GM18867 (cell line): ENCODE measurements around the gene SPDYA.
"Not testable (repeated sequence)": the region's sequence is repeated elsewhere in the genome, so short reads cannot be mapped to it uniquely, and the experiment has no call there.

ENCODE experiments used
- ATAC-seq: cut with Tn5 transposase; IDR thresholded peaks from one replicate; pipeline ENCODE4 v1.9.1; 2021; ENCODE audit warnings: mild to moderate bottlenecking, moderate library complexity; ENCODE audit not compliant: unreplicated experiment

Gene SPDYA

DNA sequence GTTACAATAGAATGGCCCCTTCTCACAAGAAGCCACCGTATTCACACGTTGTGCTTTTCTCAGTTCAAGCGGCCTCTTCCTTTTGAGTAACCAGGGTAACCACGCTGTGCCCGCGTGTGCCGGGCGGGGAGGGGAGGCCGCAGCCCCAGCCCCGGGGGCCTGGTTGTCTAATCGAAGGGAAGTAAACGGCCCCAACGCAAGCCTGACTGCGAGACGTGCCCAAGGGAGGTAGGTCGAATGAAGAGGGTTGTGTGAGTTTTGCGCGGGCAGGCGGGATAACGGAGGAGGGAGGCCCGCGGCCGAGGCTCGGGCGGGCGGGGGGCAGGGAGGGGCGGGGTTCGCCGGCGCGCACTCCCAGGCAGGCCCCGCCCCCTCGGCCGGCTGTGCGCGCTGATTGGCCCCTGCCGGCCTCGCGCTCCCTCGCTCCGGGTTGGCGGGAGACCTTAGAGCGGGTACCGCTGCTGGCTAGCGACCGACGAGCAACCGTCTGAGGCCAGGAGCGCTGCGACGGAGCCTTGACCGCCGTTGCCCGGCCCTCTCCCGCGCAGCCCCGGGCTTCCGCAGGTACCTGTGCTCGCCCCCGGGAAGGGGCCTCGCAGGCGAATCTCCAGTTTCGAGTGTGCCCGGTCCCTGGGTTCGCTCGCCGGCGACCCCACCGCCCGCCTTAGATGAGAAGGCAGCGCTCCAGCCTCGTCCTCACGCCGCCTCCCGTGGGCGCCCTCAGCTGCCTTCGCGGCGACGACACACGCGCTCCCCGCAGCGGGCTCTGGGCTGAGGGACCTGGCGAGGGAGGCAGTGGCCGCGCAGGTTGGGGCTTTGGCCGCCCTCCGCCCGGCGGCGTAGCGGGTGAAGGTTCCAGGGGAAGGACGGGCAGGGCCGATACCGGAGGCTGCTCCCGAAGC lies at the start of gene SPDYA:
SPDYA (plus strand) TSS at position 451 of the 902 bp plus-strand sequence. CDS start 5,181 bp downstream, outside the sequence.
- ATAC-seq: peak; percentile 75

DNA sequence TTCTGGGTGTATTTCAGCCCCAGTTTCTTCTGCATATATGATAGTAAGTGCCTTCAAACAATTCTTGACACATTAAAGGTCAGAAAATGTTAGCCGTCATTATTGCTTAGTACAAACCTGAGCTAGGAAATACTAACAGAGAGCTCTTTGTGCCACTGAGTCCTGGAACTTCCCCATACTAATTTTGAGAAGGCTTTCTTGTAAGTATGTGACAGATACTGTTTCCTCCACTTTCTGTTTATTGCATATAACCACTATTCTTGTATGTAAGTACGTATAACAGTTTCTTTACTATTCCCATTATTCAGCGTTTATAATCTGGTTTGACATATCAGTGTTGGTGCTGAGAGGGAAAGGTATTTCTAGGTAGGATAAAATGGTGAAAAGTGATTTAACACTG lies 49.2 kb upstream of the SPDYA start:
- no peak for ATAC-seq

DNA sequence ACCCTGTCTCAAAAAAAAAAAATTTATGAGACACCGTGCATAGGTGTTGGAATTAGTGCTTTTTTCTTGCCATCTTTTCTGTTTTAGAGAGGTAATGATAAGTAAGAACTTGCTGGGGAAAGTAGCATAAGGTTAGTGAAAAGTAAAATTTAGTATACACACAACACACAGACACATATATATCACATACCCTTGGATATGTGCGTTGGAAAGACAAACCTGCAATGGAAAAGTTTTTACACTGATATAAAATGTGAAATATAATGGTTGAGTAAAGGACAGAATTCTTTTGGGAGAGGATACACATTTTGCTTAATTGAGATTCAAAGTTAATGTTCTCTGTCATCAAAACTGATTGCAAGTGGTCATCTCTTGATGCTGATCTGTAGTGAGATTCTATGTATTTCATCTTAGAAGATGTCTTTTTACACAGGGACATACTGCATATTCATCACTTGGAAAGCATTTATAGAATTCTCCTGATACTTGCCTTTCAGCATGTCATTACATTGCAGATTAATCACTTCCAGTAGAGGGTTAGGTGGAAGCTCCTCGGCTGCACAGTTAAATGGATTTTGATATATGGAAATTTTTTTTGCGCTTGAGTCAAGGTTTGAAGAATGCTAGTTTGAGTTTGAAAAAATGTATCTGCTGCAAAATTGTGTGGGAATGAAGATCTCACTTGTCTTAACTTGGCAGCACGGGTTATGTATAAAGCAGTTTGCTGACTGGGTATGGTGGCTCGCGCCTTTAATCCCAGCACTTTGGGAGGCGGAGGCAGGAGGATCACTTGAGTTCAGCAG lies 45.5 kb upstream of the SPDYA start:
- no peak for ATAC-seq

DNA sequence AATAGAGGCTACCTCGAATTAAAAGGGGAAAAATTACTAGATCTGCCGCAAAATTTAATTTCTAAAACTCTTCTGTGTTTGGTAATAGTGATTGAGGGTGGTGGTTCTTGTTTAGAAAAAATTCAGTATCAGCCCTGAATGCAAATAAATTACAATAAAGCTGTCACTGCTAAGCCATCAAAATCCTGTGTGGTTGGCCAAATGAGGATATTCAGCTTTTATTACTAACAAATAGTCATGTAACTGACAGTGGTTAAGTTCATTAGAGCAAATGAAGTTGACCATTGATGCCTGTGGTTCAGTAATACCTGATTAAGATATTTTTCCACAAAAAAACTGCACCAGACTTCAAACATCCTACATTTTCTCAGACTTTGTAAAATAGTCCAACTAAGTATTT lies 44.6 kb upstream of the SPDYA start:
- ATAC-seq: no peak

DNA sequence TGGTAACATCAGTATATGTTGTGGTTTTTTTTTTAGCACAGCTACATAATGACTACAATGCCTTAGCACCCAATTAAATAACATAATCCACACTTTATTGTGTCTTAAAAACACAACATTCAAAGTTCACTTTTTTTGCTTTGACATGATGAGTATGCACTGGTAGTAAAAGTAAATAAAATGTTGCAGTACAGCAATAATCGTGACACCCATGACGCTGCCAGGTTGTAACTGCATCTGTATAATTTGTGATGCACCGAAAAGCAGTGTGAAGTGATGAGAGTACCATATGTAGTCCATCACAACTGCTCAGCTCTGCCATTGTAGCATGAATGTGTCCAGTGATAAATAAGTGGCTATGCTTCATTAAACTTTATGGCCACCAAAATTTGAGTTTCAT lies 43.3 kb upstream of the SPDYA start:
- no peak for ATAC-seq

DNA sequence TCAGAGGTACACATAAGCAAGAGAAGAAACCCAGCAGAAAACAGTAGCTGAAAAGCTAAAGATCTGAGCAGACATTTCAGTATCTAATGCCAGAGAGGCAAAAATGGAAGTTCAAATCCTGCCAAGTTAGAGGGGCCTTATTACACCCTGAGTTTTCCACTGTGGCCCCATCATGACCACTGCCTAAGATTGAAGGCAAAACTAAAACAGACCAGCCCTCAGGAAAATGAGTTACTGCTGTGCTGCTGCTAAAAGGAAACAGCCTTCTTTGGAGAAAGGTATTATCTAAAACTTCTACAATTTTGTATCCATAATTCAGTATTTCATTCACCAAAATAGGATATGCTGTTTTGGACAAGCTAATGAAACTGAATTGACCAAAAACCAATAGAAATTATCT lies 42.2 kb upstream of the SPDYA start:
- ATAC-seq: no peak

DNA sequence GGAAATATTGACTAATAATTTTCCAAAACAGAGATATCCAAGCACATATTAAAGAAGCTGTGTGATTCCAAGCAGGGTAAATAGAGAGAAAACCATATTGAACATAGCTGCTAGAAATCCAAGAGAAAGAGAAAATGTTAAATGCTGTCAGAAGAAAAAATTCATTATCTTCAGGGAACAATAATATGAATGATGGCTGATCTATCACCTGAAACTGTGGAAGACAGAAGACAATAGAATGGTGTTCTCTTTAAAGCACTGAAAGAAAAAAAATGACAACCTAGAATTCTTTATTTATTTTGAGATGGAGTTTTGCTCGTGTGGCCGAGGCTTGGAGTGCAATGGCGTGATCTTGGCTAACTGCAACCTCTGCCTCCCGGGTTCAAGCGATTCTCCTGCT lies 41.7 kb upstream of the SPDYA start:
- ATAC-seq: no peak

DNA sequence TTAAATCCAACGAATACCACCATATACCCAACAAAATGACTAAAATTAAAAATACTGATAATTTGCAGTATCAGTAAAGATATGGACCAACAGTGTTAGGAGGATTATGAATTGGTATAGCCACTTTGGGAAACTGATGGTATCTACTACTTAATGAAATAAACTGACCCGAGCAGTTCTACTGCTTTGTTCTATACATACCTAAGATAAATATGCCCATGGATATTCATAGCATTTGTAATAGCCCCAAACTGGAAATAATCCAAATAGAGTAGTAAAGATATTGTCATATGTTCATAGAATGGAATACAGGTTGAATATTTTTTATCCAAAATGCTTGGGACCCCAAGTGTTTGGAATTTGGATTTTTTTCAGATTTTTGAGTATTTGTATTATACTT lies 38.3 kb upstream of the SPDYA start:
- ATAC-seq: no peak

DNA sequence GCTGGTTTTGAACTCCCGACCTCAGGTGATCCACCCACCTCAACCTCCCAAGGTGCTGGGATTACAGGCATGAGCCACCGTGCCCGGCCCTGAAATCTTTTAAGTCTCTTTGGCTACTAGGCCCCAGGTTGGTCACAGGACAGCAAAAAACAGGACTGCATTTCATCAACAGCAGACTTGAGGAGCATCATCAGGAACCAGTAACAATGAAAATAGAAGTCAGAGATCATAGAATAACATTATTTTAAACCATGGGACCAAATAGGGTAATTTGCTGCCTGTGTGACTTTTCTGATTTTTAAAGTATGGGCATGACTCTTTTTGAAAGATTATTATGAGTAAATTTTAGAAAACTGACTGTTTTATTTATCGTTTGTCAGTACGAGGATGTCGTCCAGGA lies 34.2 kb upstream of the SPDYA start:
- no peak for ATAC-seq

DNA sequence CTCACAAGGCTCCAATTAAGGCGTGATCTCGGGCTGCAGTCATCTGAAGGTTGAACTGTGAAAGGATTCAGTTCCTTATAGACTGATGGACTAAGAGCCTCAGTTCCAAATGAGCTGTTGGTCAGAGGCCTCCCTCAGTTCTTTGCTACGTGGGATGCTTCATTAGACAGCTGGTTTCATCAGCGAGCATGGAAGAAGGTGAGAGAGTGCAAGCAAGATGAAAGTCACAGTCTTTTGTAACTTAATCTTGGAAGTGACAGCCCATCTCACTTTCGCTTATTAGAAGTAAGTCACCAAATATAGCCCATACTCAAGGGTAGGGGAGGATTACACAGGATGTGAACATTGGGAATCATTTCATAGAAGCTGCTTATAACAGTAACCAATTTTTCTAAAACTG lies 32.2 kb upstream of the SPDYA start:
- ATAC-seq: no peak

DNA sequence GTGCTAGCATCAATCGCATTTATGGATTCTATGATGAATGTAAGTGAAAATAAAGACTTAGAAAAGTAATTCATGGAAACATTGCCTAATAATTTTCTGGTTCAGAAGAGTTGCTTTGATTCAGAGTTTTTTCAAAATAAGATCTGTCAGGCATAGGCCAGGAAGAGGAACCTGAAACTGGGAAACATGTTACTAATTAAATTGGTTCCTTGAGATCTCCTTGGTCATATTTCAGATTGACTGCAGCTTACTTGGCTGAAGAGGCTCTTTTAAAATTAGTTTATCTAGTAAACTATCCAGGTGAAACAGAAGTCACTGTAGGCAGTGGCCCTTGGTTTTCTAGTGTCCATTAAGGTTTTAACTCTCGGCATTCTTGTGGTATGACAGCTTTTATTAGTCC lies 31.6 kb upstream of the SPDYA start:
- no peak for ATAC-seq

DNA sequence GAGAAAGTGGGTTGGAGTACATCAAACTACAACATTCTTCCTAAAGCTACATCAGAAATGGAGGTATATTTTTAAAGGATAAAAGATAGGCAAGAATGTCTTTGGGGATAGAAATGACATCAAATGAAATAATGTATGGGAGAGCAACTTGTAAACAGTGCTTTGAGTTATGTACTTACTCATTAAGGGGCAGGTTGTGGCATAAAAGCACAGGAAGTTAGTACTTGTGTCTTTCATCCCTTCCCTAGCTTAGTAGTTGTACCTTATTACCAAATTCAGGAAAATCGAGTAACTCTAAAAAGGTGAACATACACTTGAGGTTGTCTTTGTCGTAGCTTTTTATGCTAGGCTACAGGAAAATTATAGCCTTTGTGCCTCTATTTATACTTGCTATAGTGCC lies 30.1 kb upstream of the SPDYA start:
- ATAC-seq: no peak

DNA sequence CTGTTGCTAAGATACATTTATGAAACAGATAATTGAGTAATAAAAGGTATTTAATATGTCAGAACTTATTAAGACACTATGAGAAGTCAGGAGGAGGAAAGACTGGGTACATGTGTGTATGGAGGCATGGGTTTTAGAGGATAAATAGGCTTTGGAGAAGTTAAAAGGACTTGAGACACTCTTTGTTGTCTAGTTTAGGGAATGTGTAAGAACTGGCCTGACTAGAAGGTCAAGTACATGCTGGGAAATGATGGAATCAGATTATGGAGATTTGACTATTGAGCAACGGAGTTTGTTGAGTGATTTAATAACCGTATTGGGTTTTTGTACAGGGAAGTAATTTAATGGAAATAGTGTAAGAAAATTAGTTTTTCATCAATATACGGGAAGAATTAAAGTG lies 28.2 kb upstream of the SPDYA start:
- no peak for ATAC-seq

DNA sequence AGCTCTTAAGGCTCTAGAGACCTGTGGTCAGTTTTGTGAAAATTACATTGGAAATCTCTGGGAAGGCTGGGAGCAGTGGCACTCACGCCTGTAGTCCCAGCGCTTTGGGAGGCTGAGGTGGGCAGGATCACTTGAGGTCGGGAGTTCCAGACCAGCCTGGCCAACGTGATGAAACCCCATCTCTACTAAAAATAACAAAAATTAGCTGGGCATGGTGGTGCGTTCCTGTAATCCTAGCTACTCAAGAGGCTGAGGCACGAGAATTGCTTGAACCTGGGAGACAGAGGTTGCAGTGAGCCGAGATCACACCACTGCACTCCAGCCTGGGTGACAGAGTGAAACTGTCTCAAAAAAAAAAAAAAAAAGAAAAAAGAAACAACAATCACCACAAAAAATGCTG lies 26.1 kb upstream of the SPDYA start:
- not testable (repeated sequence) for ATAC-seq

DNA sequence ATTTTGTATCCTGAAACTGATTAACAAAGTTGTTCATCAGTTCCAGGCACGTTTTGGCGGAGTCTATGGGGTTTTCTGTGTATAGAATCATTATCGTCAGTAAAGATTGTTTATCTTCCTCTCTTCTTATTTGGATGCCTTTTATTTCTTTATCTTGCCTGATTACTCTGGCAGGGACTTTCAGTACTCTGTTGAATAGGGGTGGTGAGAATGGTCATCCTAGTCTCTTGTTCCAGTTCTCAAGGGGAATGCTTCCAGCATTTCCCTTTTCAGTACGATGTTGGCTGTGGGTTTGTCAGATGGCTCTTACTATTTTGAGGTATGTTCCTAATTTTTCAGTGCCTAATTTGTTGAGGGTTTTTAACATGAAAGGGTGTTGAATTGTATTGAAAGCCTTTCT lies 14.0 kb upstream of the SPDYA start:
- no peak for ATAC-seq

DNA sequence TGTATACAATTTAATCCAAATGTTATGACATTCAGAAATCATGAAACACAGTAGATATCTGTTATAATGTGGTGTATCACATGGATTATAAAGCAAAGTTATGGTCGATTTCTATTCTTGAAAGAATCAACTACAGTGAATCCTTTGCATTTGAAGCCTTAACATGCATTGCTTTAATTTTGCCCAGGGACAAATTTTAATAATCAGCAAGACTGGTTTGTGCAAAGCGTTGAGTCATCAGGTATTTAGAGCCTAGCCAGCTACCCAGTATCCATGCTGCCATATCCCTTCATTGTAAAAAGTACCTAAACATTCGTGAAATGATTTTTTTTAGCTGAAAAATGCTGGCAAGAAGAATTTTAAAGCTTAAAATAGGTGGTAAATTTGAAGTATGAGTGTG lies 8.9 kb upstream of the SPDYA start:
- ATAC-seq: no peak

DNA sequence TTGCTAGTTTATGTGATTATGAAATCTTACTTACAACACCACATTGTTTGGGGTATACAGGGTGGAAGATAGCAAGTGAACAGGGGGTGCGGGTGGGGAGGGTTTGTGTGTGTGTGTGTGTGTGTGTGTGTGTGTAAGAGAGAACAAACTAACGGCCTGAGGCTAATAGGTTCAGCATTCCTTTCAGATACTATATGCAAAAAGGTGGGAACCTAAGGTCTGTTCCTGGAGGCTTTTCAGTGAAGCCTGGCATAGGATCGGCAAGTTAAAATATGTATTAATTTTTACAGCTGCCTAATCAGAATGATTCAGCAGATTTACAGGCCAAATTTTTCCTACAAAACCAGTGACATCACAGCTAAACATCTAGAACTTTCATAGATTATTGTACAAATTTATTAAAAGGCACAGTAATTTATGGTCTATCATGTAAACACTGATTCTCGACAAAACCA lies 7.6 kb upstream of the SPDYA start:
- ATAC-seq: no peak

DNA sequence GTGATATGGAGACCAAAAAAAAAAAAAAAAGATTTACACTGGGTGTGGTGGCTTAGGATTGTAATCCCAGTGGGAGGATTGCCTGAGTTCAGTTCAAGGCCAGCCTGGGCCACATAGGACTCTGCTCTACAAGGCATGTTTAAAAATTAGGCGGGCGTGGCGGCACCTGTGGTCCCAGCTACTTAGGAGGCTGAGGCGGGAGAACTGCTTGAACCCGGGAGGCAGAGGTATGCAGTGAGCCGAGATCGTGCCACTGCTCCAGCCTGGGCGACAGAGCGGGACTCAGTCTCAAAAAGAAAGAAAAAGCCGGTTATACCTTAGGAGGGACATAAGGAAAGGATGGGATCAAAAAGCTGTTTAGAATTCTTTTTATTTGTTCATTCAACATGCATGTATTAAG lies 707 bp upstream of the SPDYA start:
- no peak for ATAC-seq

DNA sequence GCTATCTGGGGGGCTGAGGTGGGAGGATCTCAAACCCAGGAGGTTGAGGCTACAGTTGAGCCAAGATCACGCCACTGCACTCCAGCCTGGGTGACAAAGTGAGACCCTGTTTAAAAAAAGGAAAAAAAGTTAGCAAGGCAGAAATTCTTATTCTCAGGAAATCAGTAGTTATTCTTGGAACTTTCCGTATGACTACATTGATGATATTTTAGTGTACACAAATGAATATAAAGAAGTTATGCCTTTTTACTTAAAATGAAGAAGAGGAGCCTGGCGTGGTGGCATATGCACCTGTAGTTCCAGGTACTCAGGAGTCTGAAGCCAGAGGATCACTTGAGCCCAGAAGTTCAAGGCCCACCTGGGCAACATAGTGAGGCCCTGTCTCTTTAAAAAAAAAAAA lies 7.4 kb downstream of the SPDYA start:
- no peak for ATAC-seq

DNA sequence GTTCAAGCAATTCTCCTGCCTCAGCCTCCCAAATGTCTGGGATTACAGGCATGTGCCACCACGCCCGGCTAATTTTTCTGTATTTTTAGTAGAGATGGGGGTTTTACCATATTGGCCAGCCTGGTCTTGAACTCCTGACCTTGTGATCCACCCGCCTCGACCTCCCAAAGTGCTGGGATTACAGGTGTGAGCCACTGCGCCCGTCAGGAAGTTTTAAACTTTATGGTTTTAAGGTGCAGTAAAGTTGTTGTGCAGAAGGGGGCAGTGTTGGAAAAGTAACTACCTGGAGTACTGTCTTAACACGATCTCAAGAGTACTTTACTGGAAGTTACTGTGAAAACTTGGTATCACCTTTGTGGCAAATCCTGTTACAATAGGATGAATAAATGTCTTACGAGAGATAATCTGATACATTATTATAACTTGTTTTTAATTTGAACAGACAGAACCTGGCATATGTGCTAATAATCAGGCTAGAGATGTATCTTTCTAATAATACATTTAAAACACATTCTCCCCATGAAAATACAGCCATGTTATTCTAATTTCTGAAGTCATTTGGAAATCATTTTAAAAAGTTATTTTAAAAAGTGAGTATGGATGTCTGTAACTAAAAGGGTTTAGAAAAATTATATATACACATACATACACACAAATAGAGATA lies 10.8 kb downstream of the SPDYA start:
- peak; percentile 48 for ATAC-seq

DNA sequence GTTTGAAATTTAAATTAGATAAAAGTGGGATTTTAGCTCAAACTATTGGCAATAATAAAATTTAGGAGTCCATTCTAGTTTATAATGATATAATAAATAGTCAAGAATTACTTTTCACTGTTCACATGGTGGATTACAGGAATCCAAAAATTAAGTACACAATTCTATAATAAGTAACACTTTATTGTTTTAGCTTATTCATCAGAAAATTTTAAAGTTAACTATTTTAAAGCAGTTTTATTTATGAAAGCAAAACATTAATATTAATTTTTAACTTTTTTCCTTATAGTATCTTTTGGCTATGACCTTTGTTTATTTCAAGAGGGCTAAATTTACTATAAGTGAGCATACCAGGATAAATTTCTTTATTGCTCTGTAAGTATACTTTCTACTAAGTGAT lies 11.4 kb downstream of the SPDYA start:
- no peak for ATAC-seq

DNA sequence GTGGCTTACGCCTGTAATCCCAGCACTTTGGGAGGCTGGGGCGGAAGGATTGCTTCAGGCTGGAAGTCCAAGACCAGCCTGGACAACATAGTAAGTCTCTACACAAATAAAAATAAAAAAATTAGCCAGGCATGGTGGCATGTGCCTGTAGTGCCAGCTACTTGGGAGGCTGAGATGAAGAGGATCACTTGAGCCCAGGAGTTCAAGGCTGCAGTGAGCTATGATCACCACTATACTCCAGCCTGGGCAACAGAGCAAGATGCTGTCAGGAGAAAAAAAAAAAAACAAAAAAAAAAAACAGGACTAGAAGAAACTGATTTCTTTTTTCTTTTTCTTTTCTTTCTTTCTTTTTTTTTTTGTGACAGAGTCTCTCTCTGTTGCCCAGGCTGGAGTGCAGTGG lies 13.6 kb downstream of the SPDYA start:
- ATAC-seq: no peak
